DND-41 (cell line): ENCODE data around the gene TXNDC16.

ENCODE experiments used
- EZH2 ChIP-seq: IDR thresholded peaks from 3 replicates; pipeline ENCODE4 v1.6.1; 2012; ENCODE audit warnings: borderline replicate concordance, low read depth, mild to moderate bottlenecking, moderate library complexity, low read length, inconsistent platforms; ENCODE audit not compliant: severe bottlenecking
- TF ChIP-seq, protein P1 (sequence below): IDR thresholded peaks from 2 replicates; pipeline ENCODE4 v1.5.1; 2012; ENCODE audit warnings: borderline replicate concordance, low read length, moderate library complexity, mild to moderate bottlenecking; ENCODE audit not compliant: poor library complexity, severe bottlenecking; ENCODE audit errors: extremely low read depth

DNA sequence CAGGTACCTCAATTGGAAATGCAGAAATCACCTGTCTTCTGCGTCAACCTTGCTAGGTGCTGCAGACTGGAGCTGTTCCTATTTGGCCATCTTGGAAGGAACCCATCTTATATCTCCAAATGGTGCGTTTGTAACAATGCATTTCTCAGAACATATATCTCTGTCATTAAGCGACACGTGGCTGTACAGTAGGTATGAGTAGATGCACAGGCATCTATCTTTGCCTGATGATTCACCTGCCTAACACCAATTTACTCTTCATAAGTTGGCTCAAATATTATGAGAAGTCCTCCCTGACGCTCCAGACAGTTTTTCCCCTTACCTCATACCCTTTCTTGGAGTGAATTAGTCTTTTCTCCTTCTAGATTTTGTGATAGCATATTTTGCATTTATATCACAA lies 44.6 kb upstream of the TXNDC16 start:
- TF ChIP-seq EZH2 = no peak
- TF ChIP-seq, protein P1, sequence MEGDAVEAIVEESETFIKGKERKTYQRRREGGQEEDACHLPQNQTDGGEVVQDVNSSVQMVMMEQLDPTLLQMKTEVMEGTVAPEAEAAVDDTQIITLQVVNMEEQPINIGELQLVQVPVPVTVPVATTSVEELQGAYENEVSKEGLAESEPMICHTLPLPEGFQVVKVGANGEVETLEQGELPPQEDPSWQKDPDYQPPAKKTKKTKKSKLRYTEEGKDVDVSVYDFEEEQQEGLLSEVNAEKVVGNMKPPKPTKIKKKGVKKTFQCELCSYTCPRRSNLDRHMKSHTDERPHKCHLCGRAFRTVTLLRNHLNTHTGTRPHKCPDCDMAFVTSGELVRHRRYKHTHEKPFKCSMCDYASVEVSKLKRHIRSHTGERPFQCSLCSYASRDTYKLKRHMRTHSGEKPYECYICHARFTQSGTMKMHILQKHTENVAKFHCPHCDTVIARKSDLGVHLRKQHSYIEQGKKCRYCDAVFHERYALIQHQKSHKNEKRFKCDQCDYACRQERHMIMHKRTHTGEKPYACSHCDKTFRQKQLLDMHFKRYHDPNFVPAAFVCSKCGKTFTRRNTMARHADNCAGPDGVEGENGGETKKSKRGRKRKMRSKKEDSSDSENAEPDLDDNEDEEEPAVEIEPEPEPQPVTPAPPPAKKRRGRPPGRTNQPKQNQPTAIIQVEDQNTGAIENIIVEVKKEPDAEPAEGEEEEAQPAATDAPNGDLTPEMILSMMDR = no peak
